SK-N-SH treated with all-trans-retinoic acid at 6 μM for 48 hours (cell line): Measurements from ENCODE around the gene PGPEP1.
"Not testable (repeated sequence)": the region's sequence is repeated elsewhere in the genome, so short reads cannot be mapped to it uniquely, and the experiment has no call there.

Source experiments
- ARNTL ChIP-seq: fragments of 450-650 bp; formaldehyde crosslinking; IDR thresholded peaks from 2 replicates; pipeline ENCODE4 v1.5.0; 2020; ENCODE audit warnings: low read depth, mild to moderate bottlenecking, moderate library complexity, borderline replicate concordance
- ESRRG ChIP-seq: fragments of 250-450 bp; sonication (Bioruptor Pico); IDR thresholded peaks from 2 replicates; pipeline ENCODE4 v1.6.1; 2021; ENCODE audit warnings: mild to moderate bottlenecking
- ISL1 ChIP-seq: fragments of 250-450 bp; sonication (Bioruptor Pico); IDR thresholded peaks from 2 replicates; pipeline ENCODE4 v2.1.2; 2022; ENCODE audit warnings: mild to moderate bottlenecking, moderate library complexity
- OSR1 ChIP-seq: fragments of 250-450 bp; sonication (Bioruptor Pico); IDR thresholded peaks from 2 replicates; pipeline ENCODE4 v1.8.0; 2022; ENCODE audit warnings: moderate library complexity, mild to moderate bottlenecking, inconsistent platforms
- PATZ1 ChIP-seq: fragments of 250-450 bp; sonication (Bioruptor Pico); IDR thresholded peaks from 2 replicates; pipeline ENCODE4 v1.8.0; 2020; ENCODE audit warnings: mild to moderate bottlenecking, moderate library complexity, borderline replicate concordance
- POU6F1 ChIP-seq: fragments of 250-450 bp; sonication (Bioruptor Pico); IDR thresholded peaks from 2 replicates; pipeline ENCODE4 v1.8.0; 2021; ENCODE audit warnings: low read depth, mild to moderate bottlenecking, moderate library complexity, borderline replicate concordance
- RARB ChIP-seq: fragments of 250-450 bp; sonication (Bioruptor Pico); IDR thresholded peaks from 2 replicates; pipeline ENCODE4 v1.8.0; 2021; ENCODE audit warnings: mild to moderate bottlenecking, moderate library complexity
- SNAI2 ChIP-seq: fragments of 250-450 bp; sonication (Bioruptor Pico); IDR thresholded peaks from 2 replicates; pipeline ENCODE4 v1.5.0; 2020; ENCODE audit warnings: mild to moderate bottlenecking, moderate library complexity
- ZFP3 ChIP-seq: fragments of 250-450 bp; sonication (Bioruptor Pico); IDR thresholded peaks from 2 replicates; pipeline ENCODE4 v1.5.0; 2020; ENCODE audit warnings: mild to moderate bottlenecking, moderate library complexity
- ZFP30 ChIP-seq: fragments of 450-650 bp; formaldehyde crosslinking; IDR thresholded peaks from 2 replicates; pipeline ENCODE4 v1.5.0; 2022; ENCODE audit warnings: mild to moderate bottlenecking, moderate library complexity
- ZNF70 ChIP-seq: fragments of 450-650 bp; formaldehyde crosslinking; IDR thresholded peaks from 2 replicates; pipeline ENCODE4 v1.5.0; 2020; ENCODE audit warnings: mild to moderate bottlenecking, moderate library complexity
- ZNF8 ChIP-seq: fragments of 450-650 bp; formaldehyde crosslinking; IDR thresholded peaks from 2 replicates; pipeline ENCODE4 v1.5.0; 2020; ENCODE audit warnings: mild to moderate bottlenecking, moderate library complexity

DNA sequence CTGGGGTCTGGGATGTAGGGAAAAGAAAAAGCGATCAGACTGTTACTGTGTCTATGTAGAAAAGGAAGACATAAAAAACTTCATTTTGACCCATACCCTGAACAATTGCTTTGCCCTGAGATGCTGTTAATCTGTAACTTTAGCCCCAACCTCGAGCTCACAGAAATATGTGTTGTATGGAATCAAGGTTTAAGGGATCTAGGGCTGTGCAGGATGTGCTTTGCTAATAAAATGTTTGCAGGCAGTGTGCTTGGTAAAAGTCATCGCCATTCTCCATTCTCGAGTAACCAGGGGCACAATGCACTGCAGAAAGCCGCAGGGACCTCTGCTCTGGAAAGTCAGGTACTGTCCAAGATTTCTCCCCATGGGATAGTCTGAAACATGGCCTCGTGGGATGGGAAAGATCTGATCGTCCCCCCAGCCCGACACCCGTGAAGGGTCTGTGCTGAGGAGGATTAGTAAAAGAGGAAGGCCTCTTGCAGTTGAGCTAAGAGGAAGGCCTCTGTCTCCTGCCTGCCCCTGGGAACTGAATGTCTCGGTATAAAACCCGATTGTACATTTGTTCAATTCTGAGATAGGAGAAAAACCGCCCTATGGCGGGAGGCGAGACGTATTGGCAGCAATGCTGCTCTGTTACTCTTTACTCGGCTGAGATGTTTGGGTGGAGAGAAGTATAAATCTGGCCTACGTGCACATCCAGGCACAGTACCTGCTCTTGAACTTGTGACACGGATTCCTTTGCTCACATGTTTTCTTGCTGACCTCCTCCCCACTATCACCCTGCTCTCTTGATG is 62.3 kb downstream of the PGPEP1 start:
- TF ChIP-seq PATZ1 (CRISPR knock-in tag); ZFP3 (CRISPR knock-in tag); ZNF8 (CRISPR knock-in tag); ISL1 (CRISPR knock-in tag); ZNF70 (CRISPR knock-in tag); RARB; ZFP30 (CRISPR knock-in tag); SNAI2; ARNTL (CRISPR knock-in tag); OSR1 (CRISPR knock-in tag); POU6F1; ESRRG (CRISPR knock-in tag): not testable (repeated sequence)
